Panc1 (cell line): ENCODE data around the gene CPNE4.

ENCODE experiments used
- CTCF ChIP-seq: fragments of 450-650 bp; IDR thresholded peaks from 2 replicates; pipeline ENCODE4 v1.5.1; 2017; ENCODE audit warnings: mild to moderate bottlenecking
- REST ChIP-seq, 2 experiments: IDR thresholded peaks; 2 replicates each; pipeline ENCODE4 v1.6.1; 2011 to 2012; ENCODE audit warnings: low read depth in 2 of 2, control low read depth in 1 of 2, low read length in 1 of 2, mild to moderate bottlenecking in 1 of 2, moderate library complexity in 1 of 2; ENCODE audit not compliant: insufficient read depth in 1 of 2

GRCh38 chr3:131623431-131623830, 411.4 kb downstream of the CPNE4 start:
- no peak for TF ChIP-seq CTCF
- TF ChIP-seq REST (IDR thresholded peaks at IDR 0.05; ENCODE audit: insufficient read depth in 1 of 2, low read depth in 2 of 2, low read length in 1 of 2), result no peak
